ENCODE measurements around the gene TSPAN1.

- no peak for TF ChIP-seq GABPA (IDR thresholded peaks at IDR 0.05; ENCODE audit: low read depth)
- TF ChIP-seq EP300 (IDR thresholded peaks at IDR 0.05; ENCODE audit: borderline replicate concordance in 1 of 2, low read depth in 1 of 2, low read length in 1 of 2): no peak
- TF ChIP-seq USF1 (IDR thresholded peaks at IDR 0.05; ENCODE audit: borderline replicate concordance, low read depth): no peak
- no peak for TF ChIP-seq USF2 (IDR thresholded peaks at IDR 0.05; ENCODE audit: borderline replicate concordance, low read depth, low read length)
- no peak for TF ChIP-seq CTCF (IDR thresholded peaks at IDR 0.05)
- TF ChIP-seq NRF1 (IDR thresholded peaks at IDR 0.05; ENCODE audit: low read depth, low read length): no peak
- TF ChIP-seq FOXJ3 (CRISPR knock-in tag; IDR thresholded peaks at IDR 0.05): no peak
- TF ChIP-seq EZH2phosphoT487 (IDR thresholded peaks at IDR 0.05; ENCODE audit: borderline replicate concordance, low read depth): no peak
- TF ChIP-seq POLR2AphosphoS5 (IDR thresholded peaks at IDR 0.05; ENCODE audit: low read depth, low read length): no peak
- no peak for TF ChIP-seq FOSL2 (IDR thresholded peaks at IDR 0.05; ENCODE audit: borderline replicate concordance, low read depth)
These were observed 21.2 kb upstream of the TSPAN1 start for GRCh38 chr1:46153732-46154131.
